Mucosa of descending colon (tissue), 3 donors: ENCODE measurements around the gene FOXC1. TPM values are rescaled to one million over a fixed set of nuclear protein-coding genes. Genes with fewer than 3 reads are reported as not detected.

Experiments used
- ATAC-seq: fragments of 200-7000 bp; cut with Tn5 transposase; one replicate; pipeline ENCODE4 v1.9.1; 2020; ENCODE audit warnings: mild to moderate bottlenecking, moderate library complexity
- DNase-seq, 3 donors: peaks; one replicate each; pipeline ENCODE4 v3.0.0-alpha.2; 2020
- H3K36me3 ChIP-seq: fragments of 200-600 bp; one replicate; pipeline ENCODE4 v1.8.0; 2021; ENCODE audit warnings: low read depth, mild to moderate bottlenecking
- H3K4me1 ChIP-seq: fragments of 200-600 bp; one replicate; pipeline ENCODE4 v1.8.0; 2021; ENCODE audit warnings: low read depth, mild to moderate bottlenecking
- H3K4me3 ChIP-seq: fragments of 200-600 bp; one replicate; pipeline ENCODE4 v1.8.0; 2021; ENCODE audit warnings: mild to moderate bottlenecking
- H3K9me3 ChIP-seq: fragments of 200-600 bp; one replicate; pipeline ENCODE4 v1.8.0; 2021; ENCODE audit warnings: mild to moderate bottlenecking
- CTCF ChIP-seq: fragments of 200-600 bp; IDR thresholded peaks from one replicate; pipeline ENCODE4 v1.8.0; 2022; ENCODE audit warnings: antibody characterized with exemption, mild to moderate bottlenecking
- intact Hi-C, 2 donors: fragments of 100-400 bp; cut with DNase I in 1 of 2; cut with micrococcal nuclease in 1 of 2; formaldehyde crosslinking; loops; one replicate each; pipeline versions ENCODE4 v1.11.0 to v1.11.1; 2022; cut with DNase I, micrococcal nuclease
- total RNA-seq, 3 donors: library from RNA; stranded (reverse); fragmentation: NEBNext Ultra II Directional in 2 of 3; extraction: Animal tissue kit (Norgen Biotek cat#: 25700) in 2 of 3; gene quantifications; one replicate each; pipeline versions ENCODE4 v1.2.1 to v1.2.4, GENCODE V29; 2021 to 2023
- donor health status: DM: no; HTN: no; CAD: no; lungs with moderate emphysema.
- donor health status: DM: no; HTN: no; CAD: no.
- donor health status: DM: no; HTN: yes; CAD: no.

FOXC1 gene
- total RNA-seq, 3 donors from 2014 or later = 1.1 to 1.7 (median 1.6) TPM

DNA sequence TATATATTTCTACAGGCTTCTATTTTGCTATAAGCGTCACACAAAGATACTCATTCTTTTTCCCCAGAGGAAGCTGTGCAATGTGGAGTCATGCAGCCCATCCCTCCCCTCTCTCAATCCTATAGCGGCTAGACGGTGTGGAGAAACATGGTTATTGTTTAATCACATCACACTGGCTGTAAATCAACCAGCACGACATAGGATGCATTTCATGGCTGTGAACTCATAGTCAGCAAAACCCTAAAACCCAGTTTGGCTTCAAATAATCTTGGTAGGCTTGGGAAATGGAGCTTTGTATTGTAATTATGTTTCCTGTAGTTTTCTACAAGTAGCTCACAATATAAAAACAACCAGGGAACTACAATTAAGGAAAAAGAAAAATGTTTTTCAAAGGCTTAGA is 16.8 kb downstream of the FOXC1 start:
- DNase-seq = no peak
- Histone ChIP-seq H3K4me1 (no peaks in the 10 kb centered on the region), H3K4me3 (no peak overlapping the region), H3K9me3 (no peaks in the 10 kb centered on the region), H3K36me3 (no peaks in the 10 kb centered on the region)
- intact Hi-C loops = no loop called here
- TF ChIP-seq CTCF = no peak
- no peak for ATAC-seq

DNA sequence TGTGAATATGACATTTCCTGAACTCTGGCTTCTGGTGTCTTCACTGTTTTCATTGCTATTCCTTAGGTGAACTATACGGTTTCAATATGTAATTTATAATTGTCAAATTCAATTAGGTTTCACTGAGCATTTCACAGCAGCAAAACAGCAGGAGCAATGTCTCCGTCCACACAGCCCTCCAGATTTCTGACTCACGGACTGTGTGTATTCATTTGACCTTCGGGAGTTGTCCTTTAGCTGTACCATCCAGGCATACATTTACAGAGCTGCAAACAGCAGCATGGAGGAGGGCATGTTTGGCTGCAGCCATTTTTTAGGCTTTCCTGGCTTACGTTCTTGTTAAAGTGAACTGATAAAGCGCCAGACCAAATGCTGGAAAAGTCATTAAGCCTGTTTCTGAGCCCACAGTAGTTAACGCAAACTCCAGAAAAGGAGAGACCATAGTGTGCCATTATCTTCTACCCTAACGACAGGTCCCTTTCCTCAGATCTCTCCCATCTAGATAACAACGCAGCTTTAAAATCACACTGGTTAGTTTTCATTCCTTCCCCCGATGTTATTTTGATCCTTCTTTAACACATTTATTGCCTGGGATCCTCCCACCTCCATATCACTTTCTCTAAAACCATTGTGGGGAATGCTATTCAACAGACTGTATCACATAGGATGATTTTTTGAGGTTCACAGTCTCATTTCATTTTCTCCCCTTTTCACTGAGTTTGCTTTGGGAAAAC is 18.3 kb downstream of the FOXC1 start:
- no peak for DNase-seq
- intact Hi-C loops = no loop called here
- Histone ChIP-seq H3K4me1 (no peaks in the 10 kb centered on the region), H3K36me3 (no peaks in the 10 kb centered on the region), H3K4me3 (no peak overlapping the region), H3K9me3 (no peaks in the 10 kb centered on the region)
- ATAC-seq = no peak
- no peak for TF ChIP-seq CTCF

DNA sequence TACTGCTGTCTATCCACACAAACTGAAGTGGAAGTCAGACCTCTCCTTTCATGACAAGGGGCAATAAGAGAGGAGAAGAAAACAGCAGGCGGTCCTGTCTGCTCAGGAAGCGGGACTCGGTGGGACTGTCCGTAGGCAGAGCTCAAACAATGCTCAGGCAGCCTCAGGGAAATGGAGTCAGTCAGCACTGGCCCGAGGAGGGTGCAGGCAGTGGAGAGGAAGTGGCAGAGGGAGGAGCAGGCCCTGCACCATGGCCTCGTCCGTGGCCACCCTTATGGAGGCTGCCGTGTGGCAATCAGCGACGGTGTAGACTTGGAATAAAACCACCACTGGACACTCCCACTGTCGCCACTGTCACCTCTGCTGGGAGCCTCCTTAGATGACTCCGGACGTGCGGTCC is 19.6 kb downstream of the FOXC1 start:
- H3K4me1 ChIP-seq = no peaks in the 10 kb centered on the region
- DNase-seq (no peak), ATAC-seq (no peak)
- H3K4me3 ChIP-seq = no peak overlapping the region
- H3K36me3 ChIP-seq = no peaks in the 10 kb centered on the region
- no peaks in the 10 kb centered on the region for H3K9me3 ChIP-seq
- TF ChIP-seq CTCF = no peak
- intact Hi-C loops = no loop called here

- ATAC-seq (no peak), DNase-seq (no peak)
- TF ChIP-seq CTCF = no peak
- H3K9me3 ChIP-seq = no peaks in the 10 kb centered on the region
- H3K36me3 ChIP-seq = no peaks in the 10 kb centered on the region
- intact Hi-C loops = no loop called here
- H3K4me3 ChIP-seq = no peak overlapping the region
- no peaks in the 10 kb centered on the region for H3K4me1 ChIP-seq
These were observed 20.6 kb downstream of the FOXC1 start for GRCh38 chr6:1630212-1630770.

GRCh38 chr6:1630771-1631217 is 21.1 kb downstream of the FOXC1 start:
- TF ChIP-seq CTCF = no peak
- Histone ChIP-seq H3K36me3 (no peaks in the 10 kb centered on the region), H3K9me3 (no peaks in the 10 kb centered on the region), H3K4me3 (no peak overlapping the region), H3K4me1 (no peaks in the 10 kb centered on the region)
- no peak for DNase-seq
- intact Hi-C loops = no loop called here
- ATAC-seq = no peak
